ENCODE measurements around the gene PNMA6A.
"Not testable (repeated sequence)": the region's sequence is repeated elsewhere in the genome, so short reads cannot be mapped to it uniquely, and the experiment has no call there.

The PNMA6A gene

GRCh38 chrX:153074262-153074899 is 2.1 kb downstream of the PNMA6A start:
- in situ Hi-C loops (cut with HindIII; ENCODE audit: low pct_ligation_motif_present, low sequenced_read_pairs): no loop called here
- TF ChIP-seq, protein P1, sequence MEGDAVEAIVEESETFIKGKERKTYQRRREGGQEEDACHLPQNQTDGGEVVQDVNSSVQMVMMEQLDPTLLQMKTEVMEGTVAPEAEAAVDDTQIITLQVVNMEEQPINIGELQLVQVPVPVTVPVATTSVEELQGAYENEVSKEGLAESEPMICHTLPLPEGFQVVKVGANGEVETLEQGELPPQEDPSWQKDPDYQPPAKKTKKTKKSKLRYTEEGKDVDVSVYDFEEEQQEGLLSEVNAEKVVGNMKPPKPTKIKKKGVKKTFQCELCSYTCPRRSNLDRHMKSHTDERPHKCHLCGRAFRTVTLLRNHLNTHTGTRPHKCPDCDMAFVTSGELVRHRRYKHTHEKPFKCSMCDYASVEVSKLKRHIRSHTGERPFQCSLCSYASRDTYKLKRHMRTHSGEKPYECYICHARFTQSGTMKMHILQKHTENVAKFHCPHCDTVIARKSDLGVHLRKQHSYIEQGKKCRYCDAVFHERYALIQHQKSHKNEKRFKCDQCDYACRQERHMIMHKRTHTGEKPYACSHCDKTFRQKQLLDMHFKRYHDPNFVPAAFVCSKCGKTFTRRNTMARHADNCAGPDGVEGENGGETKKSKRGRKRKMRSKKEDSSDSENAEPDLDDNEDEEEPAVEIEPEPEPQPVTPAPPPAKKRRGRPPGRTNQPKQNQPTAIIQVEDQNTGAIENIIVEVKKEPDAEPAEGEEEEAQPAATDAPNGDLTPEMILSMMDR (IDR thresholded peaks at IDR 0.05; ENCODE audit: low read depth, low read length, missing control alignments): no peak

GRCh38 chrX:153074935-153075334 is 2.7 kb downstream of the PNMA6A start:
- in situ Hi-C loops (cut with HindIII; ENCODE audit: low pct_ligation_motif_present, low sequenced_read_pairs): no loop called here
- TF ChIP-seq, protein P1 (IDR thresholded peaks at IDR 0.05; ENCODE audit: low read depth, low read length, missing control alignments): no peak

More at GRCh38 chrX:153074262-153074899, 2.1 kb downstream of the PNMA6A start:
- Histone ChIP-seq H3K27ac (no peak overlapping the region), H3K36me3 (replicated peaks) (no peaks in the 10 kb centered on the region), H3K27me3 (replicated peaks) (no peaks in the 10 kb centered on the region), H3K4me3 (ENCODE audit: low read depth, low read length) (no peak overlapping the region)
- no peak for DNase-seq

DNA sequence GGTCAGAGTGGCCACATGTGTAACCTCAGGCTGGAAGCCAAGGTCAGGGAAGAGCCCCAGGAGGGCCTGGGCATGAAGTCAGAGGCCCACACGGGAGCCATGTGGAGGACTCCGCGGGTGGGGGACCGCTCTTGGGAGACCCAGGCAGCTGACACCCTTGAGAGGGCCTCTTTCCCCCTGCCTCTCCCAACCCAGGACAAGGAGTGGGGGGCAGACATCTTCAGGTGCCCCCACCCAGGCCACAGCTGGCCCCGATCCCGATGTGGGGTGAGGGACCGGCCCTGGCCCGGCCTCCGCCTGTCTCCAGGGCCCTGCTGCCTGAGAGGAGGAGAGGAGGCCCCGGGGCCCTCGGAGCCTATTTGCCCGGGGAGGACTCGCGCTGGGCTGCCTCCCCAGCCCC is 3.1 kb downstream of the PNMA6A start:
- Histone ChIP-seq H3K36me3 (replicated peaks) (no peaks in the 10 kb centered on the region), H3K27ac (no peak overlapping the region), H3K4me3 (ENCODE audit: low read depth, low read length) (no peak overlapping the region), H3K27me3 (replicated peaks) (no peaks in the 10 kb centered on the region)
- TF ChIP-seq, protein P1 (IDR thresholded peaks at IDR 0.05; ENCODE audit: low read depth, low read length, missing control alignments): no peak
- in situ Hi-C loops (cut with HindIII; ENCODE audit: low pct_ligation_motif_present, low sequenced_read_pairs): no loop called here
- DNase-seq: no peak

More at GRCh38 chrX:153074935-153075334, 2.7 kb downstream of the PNMA6A start:
- Histone ChIP-seq H3K27me3 (replicated peaks) (no peaks in the 10 kb centered on the region), H3K27ac (no peak overlapping the region), H3K36me3 (replicated peaks) (no peaks in the 10 kb centered on the region), H3K4me3 (ENCODE audit: low read depth, low read length) (no peak overlapping the region)
- DNase-seq: no peak

DNA sequence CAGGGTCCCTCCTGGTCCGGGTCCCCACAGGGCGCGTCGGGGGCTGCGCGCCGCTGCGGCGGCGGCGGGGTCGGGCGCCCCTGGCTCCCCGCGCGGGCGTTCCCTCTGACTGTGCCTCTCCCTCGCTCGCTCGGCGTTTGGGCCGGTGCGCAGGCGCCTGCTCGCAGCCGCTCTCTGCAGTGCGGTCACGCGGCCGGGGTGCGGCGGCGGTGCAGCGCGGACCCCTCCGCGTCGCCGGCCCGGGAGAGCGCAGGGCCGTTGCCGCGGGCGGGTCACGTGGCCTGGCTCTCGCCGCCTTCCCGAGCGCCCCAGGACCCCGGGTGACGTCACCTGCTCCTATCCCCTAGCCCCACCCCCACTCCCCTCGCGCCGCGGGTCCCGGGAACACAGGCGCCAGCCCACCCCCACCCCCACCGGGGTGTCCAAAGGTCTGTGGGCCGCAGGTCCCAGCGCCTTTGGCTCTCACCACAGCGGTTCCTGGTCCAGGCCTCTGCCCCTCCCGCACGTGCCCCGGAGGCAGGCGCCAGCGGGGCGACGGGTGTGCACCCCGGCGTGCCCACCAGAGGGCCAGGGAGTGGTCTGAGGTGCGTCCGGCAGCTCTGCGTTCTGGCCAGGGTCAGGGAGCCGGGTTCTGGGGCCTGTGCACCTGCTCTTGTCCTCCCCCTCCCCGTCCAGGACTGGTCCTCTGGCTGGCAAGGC is 5.3 kb downstream of the PNMA6A start:
- H3K27ac ChIP-seq; DNase-seq; H3K27me3 ChIP-seq (replicated peaks); H3K4me3 ChIP-seq (ENCODE audit: low read depth, low read length); in situ Hi-C loops (cut with HindIII; ENCODE audit: low pct_ligation_motif_present, low sequenced_read_pairs); H3K36me3 ChIP-seq (replicated peaks): not testable (repeated sequence)

- H3K27me3 ChIP-seq (replicated peaks); H3K27ac ChIP-seq; H3K4me3 ChIP-seq (ENCODE audit: low read depth, low read length); in situ Hi-C loops (cut with HindIII; ENCODE audit: low pct_ligation_motif_present, low sequenced_read_pairs); H3K36me3 ChIP-seq (replicated peaks); DNase-seq: not testable (repeated sequence)
These were observed 11.1 kb downstream of the PNMA6A start for GRCh38 chrX:153083238-153083923.

GRCh38 chrX:153102418-153102817 is 30.2 kb downstream of the PNMA6A start:
- Histone ChIP-seq H3K27ac (no peak overlapping the region), H3K36me3 (replicated peaks) (no peaks in the 10 kb centered on the region), H3K4me3 (ENCODE audit: low read depth, low read length) (no peak overlapping the region), H3K27me3 (replicated peaks) (no peaks in the 10 kb centered on the region)
- DNase-seq: no peak
- TF ChIP-seq, protein P1 (IDR thresholded peaks at IDR 0.05; ENCODE audit: low read depth, low read length, missing control alignments): no peak
- in situ Hi-C loops (cut with HindIII; ENCODE audit: low pct_ligation_motif_present, low sequenced_read_pairs): no loop called here

- in situ Hi-C loops (cut with HindIII; ENCODE audit: low pct_ligation_motif_present, low sequenced_read_pairs); H3K4me3 ChIP-seq (ENCODE audit: low read depth, low read length); H3K27ac ChIP-seq; H3K36me3 ChIP-seq (replicated peaks); H3K27me3 ChIP-seq (replicated peaks); DNase-seq: not testable (repeated sequence)
These were observed 32.7 kb downstream of the PNMA6A start for GRCh38 chrX:153104959-153105358.

DNA sequence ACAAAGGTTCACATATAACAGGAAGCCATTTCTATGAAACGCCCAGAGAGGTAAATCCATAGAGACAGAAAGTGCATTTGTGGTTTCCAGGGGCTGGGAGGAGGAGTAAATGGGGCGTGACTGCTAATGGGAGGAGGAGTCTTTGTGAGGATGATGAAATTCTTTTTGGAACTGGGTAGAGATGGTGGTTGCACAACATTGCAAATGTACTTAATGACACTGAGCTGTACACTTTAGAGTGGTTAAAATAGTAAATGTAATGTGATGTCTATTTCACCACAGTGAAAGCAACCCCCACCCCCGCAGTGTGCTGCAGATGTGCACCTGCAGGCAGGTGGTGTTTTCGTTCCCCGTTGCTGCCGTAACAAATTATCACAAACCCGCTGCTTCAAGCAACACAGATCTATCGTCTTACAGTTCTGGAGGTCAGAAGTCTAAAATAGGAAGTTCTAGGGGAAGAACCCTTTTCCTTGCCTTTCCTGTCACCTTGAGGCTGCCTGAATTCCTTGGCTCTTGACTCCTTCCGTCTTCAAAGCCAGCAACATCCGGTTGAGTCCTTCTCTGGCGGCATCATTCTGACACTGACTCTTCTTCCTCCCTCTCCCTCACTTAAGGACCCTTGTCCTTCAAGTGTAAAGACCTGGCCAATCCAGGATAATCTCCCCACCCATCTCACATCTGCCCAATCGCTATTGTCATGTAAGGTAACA is 34.0 kb downstream of the PNMA6A start:
- DNase-seq; in situ Hi-C loops (cut with HindIII; ENCODE audit: low pct_ligation_motif_present, low sequenced_read_pairs); H3K27me3 ChIP-seq (replicated peaks); H3K4me3 ChIP-seq (ENCODE audit: low read depth, low read length); H3K36me3 ChIP-seq (replicated peaks); H3K27ac ChIP-seq: not testable (repeated sequence)

GRCh38 chrX:153110735-153111134 is 38.5 kb downstream of the PNMA6A start:
- H3K27me3 ChIP-seq (replicated peaks); in situ Hi-C loops (cut with HindIII; ENCODE audit: low pct_ligation_motif_present, low sequenced_read_pairs); H3K36me3 ChIP-seq (replicated peaks); H3K4me3 ChIP-seq (ENCODE audit: low read depth, low read length); DNase-seq; H3K27ac ChIP-seq: not testable (repeated sequence)
